Neural cell (in vitro differentiated cells): Measurements from ENCODE around the gene ERGIC3. TPM values are rescaled to one million over a fixed set of nuclear protein-coding genes. Genes with fewer than 3 reads are reported as not detected.

Source experiments
- H2AFZ ChIP-seq: fragments of 200-600, 300-800 bp; sonication (generic), shearing (Covaris generic); 2 replicates; pipeline ENCODE4 v1.6.0; 2014; ENCODE audit warnings: low read depth, mild to moderate bottlenecking, antibody characterized with exemption, low read length, moderate library complexity
- H3F3A ChIP-seq: fragments of 200-600 bp; shearing (Covaris generic); 2 replicates; pipeline ENCODE4 v1.6.1; 2016; ENCODE audit warnings: mild to moderate bottlenecking, moderate library complexity, mixed read lengths, antibody characterized with exemption, low read length; ENCODE audit not compliant: insufficient read depth, poor library complexity, severe bottlenecking
- H3K27ac ChIP-seq: fragments of 200-600, 300-800 bp; sonication (generic), shearing (Covaris generic); 2 replicates; pipeline ENCODE4 v1.5.1; 2014; ENCODE audit warnings: mild to moderate bottlenecking, low read length, moderate library complexity
- H3K27me3 ChIP-seq: fragments of 300-800, 200-600 bp; sonication (generic), shearing (Covaris generic); 2 replicates; pipeline ENCODE4 v1.6.0; 2014; ENCODE audit warnings: mild to moderate bottlenecking, low read depth, low read length, moderate library complexity; ENCODE audit not compliant: insufficient read depth
- H3K36me3 ChIP-seq: fragments of 300-800, 200-600 bp; sonication (generic), shearing (Covaris generic); 2 replicates; pipeline ENCODE4 v1.5.1; 2014; ENCODE audit warnings: mild to moderate bottlenecking, antibody characterized with exemption, low read length, moderate library complexity; ENCODE audit not compliant: insufficient read depth
- H3K4me2 ChIP-seq: fragments of 300-800, 200-600 bp; sonication (generic), shearing (Covaris generic); 2 replicates; pipeline ENCODE4 v1.6.0; 2014; ENCODE audit warnings: mild to moderate bottlenecking, low read length
- H3K4me3 ChIP-seq: fragments of 300-800, 200-600 bp; sonication (generic), shearing (Covaris generic); 2 replicates; pipeline ENCODE4 v1.5.1; 2014; ENCODE audit warnings: mild to moderate bottlenecking, low read length, moderate library complexity
- H3K79me2 ChIP-seq: fragments of 200-600 bp; shearing (Covaris generic); replicated peaks from 2 replicates; pipeline ENCODE4 v1.6.0; 2014; ENCODE audit warnings: mild to moderate bottlenecking, low read length, moderate library complexity; ENCODE audit not compliant: insufficient read depth
- H3K9ac ChIP-seq: fragments of 300-800, 200-600 bp; sonication (generic), shearing (Covaris generic); 2 replicates; pipeline ENCODE4 v1.6.1; 2016; ENCODE audit warnings: mild to moderate bottlenecking, low read length, mixed read lengths
- H3K9me2 ChIP-seq: fragments of 200-600 bp; shearing (Covaris generic); 2 replicates; pipeline ENCODE4 v1.6.1; 2016; ENCODE audit warnings: mild to moderate bottlenecking, low read length, mixed read lengths; ENCODE audit not compliant: insufficient read depth
- H3K9me3 ChIP-seq: fragments of 200-600, 300-800 bp; sonication (generic), shearing (Covaris generic); 2 replicates; pipeline ENCODE4 v1.6.1; 2016; ENCODE audit warnings: mild to moderate bottlenecking, mixed run types, low read length, moderate library complexity, mixed read lengths
- H4K20me1 ChIP-seq: fragments of 200-600 bp; shearing (Covaris generic); 2 replicates; pipeline ENCODE4 v1.6.1; 2016; ENCODE audit warnings: mild to moderate bottlenecking, mixed run types; ENCODE audit not compliant: insufficient read depth
- EP300 ChIP-seq: fragments of 450-650 bp; conservative IDR thresholded peaks from 2 replicates; pipeline ENCODE4 v1.6.1; 2014; ENCODE audit warnings: antibody characterized with exemption, mild to moderate bottlenecking, moderate library complexity; ENCODE audit not compliant: poor library complexity, severe bottlenecking
- EZH2 ChIP-seq: fragments of 200-600, 300-800 bp; shearing (Covaris generic), sonication (generic); IDR thresholded peaks from 2 replicates; pipeline ENCODE4 v1.6.1; 2014; ENCODE audit warnings: antibody characterized with exemption, low read length, borderline replicate concordance, mild to moderate bottlenecking; ENCODE audit not compliant: insufficient read depth, poor library complexity, severe bottlenecking
- MXI1 ChIP-seq: fragments of 450-650 bp; conservative IDR thresholded peaks from 2 replicates; pipeline ENCODE4 v1.6.1; 2014; ENCODE audit warnings: antibody characterized with exemption, mild to moderate bottlenecking; ENCODE audit not compliant: poor library complexity, severe bottlenecking
- POLR2AphosphoS5 ChIP-seq: IDR thresholded peaks from 2 replicates; pipeline ENCODE4 v1.6.1; 2012
- RAD21 ChIP-seq: fragments of 450-650 bp; conservative IDR thresholded peaks from 2 replicates; pipeline ENCODE4 v1.6.1; 2014; ENCODE audit warnings: antibody characterized with exemption, mild to moderate bottlenecking, moderate library complexity
- SMC3 ChIP-seq: fragments of 450-650 bp; conservative IDR thresholded peaks from 2 replicates; pipeline ENCODE4 v1.6.1; 2014; ENCODE audit warnings: antibody characterized with exemption, mild to moderate bottlenecking, moderate library complexity; ENCODE audit not compliant: poor library complexity
- TAF1 ChIP-seq: IDR thresholded peaks from 2 replicates; pipeline ENCODE4 v1.6.1; 2012; ENCODE audit warnings: low read depth
- polyA plus RNA-seq: library from polyadenylated mRNA; depleted of rRNA; stranded (reverse); fragments of >200 nt; gene quantifications from 2 replicates; pipeline ENCODE4 v1.2.3, GENCODE V29; 2014
- TF ChIP-seq, protein P1 (sequence below): IDR thresholded peaks from 2 replicates; pipeline ENCODE4 v1.6.1; 2012; ENCODE audit warnings: borderline replicate concordance
- TF ChIP-seq, protein P2 (sequence below): fragments of 450-650 bp; IDR thresholded peaks from 2 replicates; pipeline ENCODE4 v1.5.1; 2014; ENCODE audit warnings: antibody characterized with exemption, mild to moderate bottlenecking, moderate library complexity; ENCODE audit not compliant: poor library complexity, severe bottlenecking

The ERGIC3 gene
- polyA plus RNA-seq, 1 donor from 2014 or later, result 385 TPM

DNA sequence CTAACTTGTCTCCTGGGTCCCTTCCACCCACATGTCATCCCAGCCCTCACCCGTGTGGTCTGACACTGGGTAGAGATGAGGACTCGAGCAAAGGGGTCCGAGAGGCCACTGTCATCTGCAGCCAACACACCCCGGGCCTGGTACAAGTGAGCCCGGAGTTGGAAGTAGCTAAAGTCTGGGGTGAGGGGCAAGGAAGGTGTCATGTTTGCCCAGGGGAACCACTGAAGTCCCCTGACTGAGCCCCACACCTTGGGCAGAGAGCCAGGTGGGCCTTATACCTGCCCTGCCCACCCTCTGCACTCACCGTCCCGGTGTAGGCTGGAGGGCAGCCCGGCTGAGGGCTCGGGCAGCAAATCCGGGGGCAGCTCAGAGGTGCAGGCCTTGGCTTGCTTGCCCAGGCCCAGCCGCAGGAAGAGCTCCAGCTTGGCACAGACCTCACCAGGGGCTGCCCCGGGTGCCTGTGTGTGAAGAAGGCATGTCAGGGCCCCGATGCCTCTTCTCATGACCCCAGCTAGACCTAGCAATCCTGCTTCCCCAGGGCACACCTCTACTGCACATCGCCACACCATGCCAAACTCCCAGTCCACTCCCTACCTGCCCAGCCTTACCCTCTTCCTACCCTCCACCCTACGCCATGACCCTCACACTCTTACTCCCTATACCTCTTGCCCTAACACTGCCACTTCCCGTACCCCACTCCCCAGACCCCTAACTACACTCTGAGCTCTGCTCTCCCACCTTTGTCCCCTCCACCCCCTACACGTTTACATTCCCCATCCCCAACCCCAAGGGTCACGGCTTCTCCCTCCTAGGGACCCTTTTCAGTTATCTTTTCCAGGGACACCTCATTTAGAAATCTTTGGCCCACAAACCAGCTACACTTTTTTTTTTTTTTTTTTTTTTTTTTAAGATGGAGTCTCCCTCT is 42.0 kb downstream of the ERGIC3 start:
- Histone ChIP-seq H3K27me3 (no peaks in the 10 kb centered on the region), H3K9me2 (no peaks in the 10 kb centered on the region), H3K36me3 (no peaks in the 10 kb centered on the region), H3K27ac (no peak overlapping the region), H3K4me3 (no peak overlapping the region), H3F3A (no peaks in the 10 kb centered on the region), H3K9me3 (no peaks in the 10 kb centered on the region), H3K9ac (no peak overlapping the region), H4K20me1 (no peaks in the 10 kb centered on the region), H3K4me2 (no peak overlapping the region), H3K79me2 (no peaks in the 10 kb centered on the region), H2AFZ (no peak overlapping the region)
- TF ChIP-seq, protein P1, sequence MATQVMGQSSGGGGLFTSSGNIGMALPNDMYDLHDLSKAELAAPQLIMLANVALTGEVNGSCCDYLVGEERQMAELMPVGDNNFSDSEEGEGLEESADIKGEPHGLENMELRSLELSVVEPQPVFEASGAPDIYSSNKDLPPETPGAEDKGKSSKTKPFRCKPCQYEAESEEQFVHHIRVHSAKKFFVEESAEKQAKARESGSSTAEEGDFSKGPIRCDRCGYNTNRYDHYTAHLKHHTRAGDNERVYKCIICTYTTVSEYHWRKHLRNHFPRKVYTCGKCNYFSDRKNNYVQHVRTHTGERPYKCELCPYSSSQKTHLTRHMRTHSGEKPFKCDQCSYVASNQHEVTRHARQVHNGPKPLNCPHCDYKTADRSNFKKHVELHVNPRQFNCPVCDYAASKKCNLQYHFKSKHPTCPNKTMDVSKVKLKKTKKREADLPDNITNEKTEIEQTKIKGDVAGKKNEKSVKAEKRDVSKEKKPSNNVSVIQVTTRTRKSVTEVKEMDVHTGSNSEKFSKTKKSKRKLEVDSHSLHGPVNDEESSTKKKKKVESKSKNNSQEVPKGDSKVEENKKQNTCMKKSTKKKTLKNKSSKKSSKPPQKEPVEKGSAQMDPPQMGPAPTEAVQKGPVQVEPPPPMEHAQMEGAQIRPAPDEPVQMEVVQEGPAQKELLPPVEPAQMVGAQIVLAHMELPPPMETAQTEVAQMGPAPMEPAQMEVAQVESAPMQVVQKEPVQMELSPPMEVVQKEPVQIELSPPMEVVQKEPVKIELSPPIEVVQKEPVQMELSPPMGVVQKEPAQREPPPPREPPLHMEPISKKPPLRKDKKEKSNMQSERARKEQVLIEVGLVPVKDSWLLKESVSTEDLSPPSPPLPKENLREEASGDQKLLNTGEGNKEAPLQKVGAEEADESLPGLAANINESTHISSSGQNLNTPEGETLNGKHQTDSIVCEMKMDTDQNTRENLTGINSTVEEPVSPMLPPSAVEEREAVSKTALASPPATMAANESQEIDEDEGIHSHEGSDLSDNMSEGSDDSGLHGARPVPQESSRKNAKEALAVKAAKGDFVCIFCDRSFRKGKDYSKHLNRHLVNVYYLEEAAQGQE, result no peak
- TF ChIP-seq SMC3 (no peak), TAF1 (no peak), POLR2AphosphoS5 (no peak), EP300 (no peak), MXI1 (no peak), EZH2 (no peak), RAD21 (no peak)
- TF ChIP-seq, protein P2, sequence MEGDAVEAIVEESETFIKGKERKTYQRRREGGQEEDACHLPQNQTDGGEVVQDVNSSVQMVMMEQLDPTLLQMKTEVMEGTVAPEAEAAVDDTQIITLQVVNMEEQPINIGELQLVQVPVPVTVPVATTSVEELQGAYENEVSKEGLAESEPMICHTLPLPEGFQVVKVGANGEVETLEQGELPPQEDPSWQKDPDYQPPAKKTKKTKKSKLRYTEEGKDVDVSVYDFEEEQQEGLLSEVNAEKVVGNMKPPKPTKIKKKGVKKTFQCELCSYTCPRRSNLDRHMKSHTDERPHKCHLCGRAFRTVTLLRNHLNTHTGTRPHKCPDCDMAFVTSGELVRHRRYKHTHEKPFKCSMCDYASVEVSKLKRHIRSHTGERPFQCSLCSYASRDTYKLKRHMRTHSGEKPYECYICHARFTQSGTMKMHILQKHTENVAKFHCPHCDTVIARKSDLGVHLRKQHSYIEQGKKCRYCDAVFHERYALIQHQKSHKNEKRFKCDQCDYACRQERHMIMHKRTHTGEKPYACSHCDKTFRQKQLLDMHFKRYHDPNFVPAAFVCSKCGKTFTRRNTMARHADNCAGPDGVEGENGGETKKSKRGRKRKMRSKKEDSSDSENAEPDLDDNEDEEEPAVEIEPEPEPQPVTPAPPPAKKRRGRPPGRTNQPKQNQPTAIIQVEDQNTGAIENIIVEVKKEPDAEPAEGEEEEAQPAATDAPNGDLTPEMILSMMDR, result no peak

DNA sequence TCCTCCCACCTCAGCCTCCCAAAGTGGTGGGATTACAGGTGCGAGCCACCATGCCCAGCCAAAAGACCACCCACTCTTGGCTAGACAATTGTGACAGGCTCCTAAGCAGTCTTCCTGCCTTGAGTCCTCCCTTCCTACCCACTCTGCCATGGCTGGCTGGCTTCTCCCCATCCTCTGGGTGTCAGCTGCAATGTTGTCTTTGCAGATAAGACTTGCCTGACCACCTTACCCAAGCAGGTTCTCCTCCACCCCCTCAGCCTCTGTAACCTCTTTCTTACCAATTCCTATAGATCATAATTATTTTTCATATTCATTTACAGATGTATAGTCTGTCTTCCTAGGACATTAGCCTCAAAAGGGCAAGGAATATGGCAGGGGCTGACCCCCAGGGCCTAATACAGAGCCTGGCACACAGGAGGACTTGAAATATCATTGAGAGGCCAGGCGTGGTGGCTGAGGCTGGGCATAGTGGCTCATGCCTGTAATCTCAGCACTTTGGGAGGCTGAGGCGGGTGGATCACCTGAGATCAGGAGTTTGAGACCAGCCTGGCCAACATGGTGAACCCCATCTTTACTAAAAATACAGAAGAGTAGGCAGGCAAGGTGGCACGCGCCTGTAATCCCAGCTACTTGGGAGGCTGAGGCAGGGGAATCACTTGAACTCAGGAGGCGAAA is 45.0 kb downstream of the ERGIC3 start:
- Histone ChIP-seq H3K79me2 (no peaks in the 10 kb centered on the region), H3K27me3 (no peaks in the 10 kb centered on the region), H3K4me2 (no peak overlapping the region), H3K4me3 (no peak overlapping the region), H3K27ac (no peak overlapping the region), H2AFZ (no peak overlapping the region), H3K9me2 (no peaks in the 10 kb centered on the region), H3K9ac (no peak overlapping the region), H3F3A (no peaks in the 10 kb centered on the region), H3K9me3 (no peaks in the 10 kb centered on the region), H4K20me1 (no peaks in the 10 kb centered on the region), H3K36me3 (no peaks in the 10 kb centered on the region)
- no peak for TF ChIP-seq POLR2AphosphoS5
- no peak for TF ChIP-seq RAD21
- TF ChIP-seq, protein P2, result no peak
- TF ChIP-seq, protein P1, result no peak
- TF ChIP-seq SMC3, result no peak
- no peak for TF ChIP-seq EZH2
- TF ChIP-seq TAF1, result no peak
- no peak for TF ChIP-seq MXI1
